CD14-positive monocyte (primary cell): Measurements from ENCODE around the gene FAXDC2. TPM values are rescaled to one million over a fixed set of nuclear protein-coding genes. Genes with fewer than 3 reads are reported as not detected.

Experiments used
- DNase-seq, 3 donors: peaks; one replicate each; pipeline ENCODE4 v3.0.0-alpha.2; 2011 to 2022
- H2AFZ ChIP-seq: 2 replicates; pipeline ENCODE4 v1.6.0; 2012; ENCODE audit warnings: mild to moderate bottlenecking, low read depth, low read length, inconsistent platforms; ENCODE audit not compliant: insufficient read depth, poor library complexity, severe bottlenecking
- H3K27ac ChIP-seq, 2 donors: 1 replicate in 1 of 2; 2 replicates in 1 of 2; pipeline ENCODE4 v1.5.1; 2012 to 2013; ENCODE audit warnings: low read length in 2 of 2, control low read depth in 1 of 2, inconsistent platforms in 1 of 2, low read depth in 1 of 2, mild to moderate bottlenecking in 1 of 2
- H3K27me3 ChIP-seq, 2 donors: one replicate each; pipeline versions ENCODE4 v1.6.0 to v1.6.1; 2011 to 2013; ENCODE audit warnings: low read length in 2 of 2; ENCODE audit not compliant: control insufficient read depth in 2 of 2, insufficient read depth in 2 of 2
- H3K36me3 ChIP-seq, 2 donors: replicated peaks in 1 of 2; 1 replicate in 1 of 2; 2 replicates in 1 of 2; pipeline versions ENCODE4 v1.5.1 to v1.6.1; 2012 to 2013; ENCODE audit warnings: low read length in 2 of 2, control low read depth in 1 of 2, inconsistent platforms in 1 of 2, mild to moderate bottlenecking in 1 of 2; ENCODE audit not compliant: insufficient read depth in 2 of 2, control insufficient read depth in 1 of 2
- H3K4me1 ChIP-seq, 2 donors: 1 replicate in 1 of 2; 2 replicates in 1 of 2; pipeline versions ENCODE4 v1.5.1 to v1.6.1; 2012 to 2013; ENCODE audit warnings: low read length in 2 of 2, control low read depth in 1 of 2, inconsistent platforms in 1 of 2, mild to moderate bottlenecking in 1 of 2, moderate library complexity in 1 of 2; ENCODE audit not compliant: insufficient read depth in 2 of 2, control insufficient read depth in 1 of 2
- H3K4me2 ChIP-seq: replicated peaks from 2 replicates; pipeline ENCODE3; 2012; ENCODE audit warnings: low read length, moderate library complexity, mild to moderate bottlenecking; ENCODE audit not compliant: poor library complexity, severe bottlenecking; ENCODE audit errors: extremely low read depth
- H3K4me3 ChIP-seq, 3 experiments: fragments of 200-600 bp in 1 of 3; sonication (generic) in 1 of 3; replicated peaks in 1 of 3; 1 replicate in 2 of 3; 2 replicates in 1 of 3; pipeline ENCODE4 v1.5.1; 2011 to 2013; ENCODE audit warnings: low read length in 3 of 3, mild to moderate bottlenecking in 3 of 3, control low read depth in 2 of 3, low read depth in 2 of 3, inconsistent platforms in 1 of 3, moderate library complexity in 1 of 3
- H3K79me2 ChIP-seq: 2 replicates; pipeline ENCODE4 v1.6.0; 2012; ENCODE audit warnings: mild to moderate bottlenecking, control low read depth, inconsistent platforms, low read length, moderate library complexity; ENCODE audit not compliant: insufficient read depth
- H3K9ac ChIP-seq: 2 replicates; pipeline ENCODE4 v1.6.0; 2017; ENCODE audit warnings: low read length, mild to moderate bottlenecking; ENCODE audit not compliant: insufficient read depth, poor library complexity, severe bottlenecking
- H3K9me3 ChIP-seq, 2 donors: replicated peaks in 1 of 2; 1 replicate in 1 of 2; 2 replicates in 1 of 2; pipeline versions ENCODE4 v1.5.1 to v1.6.1; 2012 to 2013; ENCODE audit warnings: low read length in 2 of 2, control low read depth in 1 of 2; ENCODE audit not compliant: control insufficient read depth in 1 of 2, insufficient read depth in 1 of 2
- H4K20me1 ChIP-seq: 2 replicates; pipeline ENCODE4 v1.6.0; 2012; ENCODE audit warnings: mild to moderate bottlenecking, low read length, control low read depth, moderate library complexity; ENCODE audit not compliant: insufficient read depth
- H3K27ac Mint-ChIP-seq, 7 donors: one replicate each; pipeline ENCODE4 v1.8.0; 2020; ENCODE audit warnings: mild to moderate bottlenecking in 7 of 7, mixed read lengths in 7 of 7, moderate library complexity in 6 of 7, inconsistent platforms in 2 of 7
- H3K27me3 Mint-ChIP-seq, 3 donors: one replicate each; pipeline ENCODE4 v1.8.0; 2021 to 2022; ENCODE audit warnings: low read depth in 3 of 3, mild to moderate bottlenecking in 3 of 3, mixed read lengths in 3 of 3, moderate library complexity in 3 of 3, inconsistent platforms in 1 of 3
- H3K36me3 Mint-ChIP-seq, 2 donors: one replicate each; pipeline ENCODE4 v1.8.0; 2020; ENCODE audit warnings: mixed read lengths in 2 of 2, inconsistent platforms in 1 of 2, mild to moderate bottlenecking in 1 of 2
- H3K4me1 Mint-ChIP-seq: one replicate; pipeline ENCODE4 v1.8.0; 2020; ENCODE audit warnings: mild to moderate bottlenecking, mixed read lengths
- H3K4me3 Mint-ChIP-seq, 2 donors: one replicate each; pipeline ENCODE4 v1.8.0; 2020; ENCODE audit warnings: mild to moderate bottlenecking in 2 of 2, mixed read lengths in 2 of 2, moderate library complexity in 1 of 2
- H3K9me3 Mint-ChIP-seq, 7 donors: one replicate each; pipeline ENCODE4 v1.8.0; 2020 to 2022; ENCODE audit warnings: mixed read lengths in 7 of 7, mild to moderate bottlenecking in 6 of 7, moderate library complexity in 6 of 7, inconsistent platforms in 2 of 7
- WGBS: methylation state at CpG from one replicate; pipeline ENCODE4 v1.1.5; 2013; ENCODE audit warnings: missing lambda C conversion rate; ENCODE audit not compliant: insufficient coverage; 5-methylcytosine and 5-hydroxymethylcytosine counted together
- intact Hi-C, 2 donors: fragments of 100-400 bp; cut with micrococcal nuclease; formaldehyde crosslinking; loops; one replicate each; pipeline versions ENCODE4 v1.15.0 to v1.15.1; 2023
- polyA plus RNA-seq, 3 donors: library from polyadenylated mRNA; depleted of rRNA in 1 of 3; unstranded in 2 of 3; stranded (reverse) in 1 of 3; fragments of 300-500 nt in 2 of 3; fragments of >200 nt in 1 of 3; fragmentation: Illumina TruSeq in 2 of 3; gene quantifications; 1 replicate in 2 of 3; 2 replicates in 1 of 3; pipeline ENCODE4 v1.2.3, GENCODE V29; 2012 to 2021
- small RNA-seq: library from RNA; depleted of rRNA; stranded (forward); fragments of <200 nt; gene quantifications from one replicate; pipeline ENCODE3, GENCODE V24; 2012; ENCODE audit warnings: low read depth; ENCODE audit not compliant: insufficient read length
- TF ChIP-seq, protein P1 (sequence below): fragments of 200-600 bp; IDR thresholded peaks from one replicate; pipeline ENCODE4 v1.8.0; 2022; ENCODE audit warnings: antibody characterized with exemption, mild to moderate bottlenecking

Gene FAXDC2
- polyA plus RNA-seq, 3 donors = 0.30 to 1.4 (median 0.60) TPM

DNA sequence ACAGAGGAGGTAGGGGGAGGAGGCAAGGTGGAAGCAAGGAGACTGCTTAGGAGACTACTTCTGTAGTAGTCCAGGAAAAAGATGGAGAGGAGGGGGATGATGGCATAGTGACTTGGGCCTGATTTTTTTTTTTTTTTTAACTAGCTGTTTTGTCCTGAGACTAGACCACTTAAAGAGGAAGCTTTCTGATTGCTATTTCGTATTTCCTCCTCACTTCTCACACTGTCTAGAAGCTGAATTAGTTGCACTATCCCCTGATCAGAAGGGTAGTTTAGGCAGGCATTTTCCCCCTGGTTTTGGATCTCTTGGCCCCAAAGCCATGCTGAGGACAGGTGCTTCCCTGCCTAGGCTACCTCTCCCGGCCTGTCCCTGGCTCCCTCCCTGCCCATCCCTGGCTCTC, 80.3 kb downstream of the FAXDC2 start:
- Histone ChIP-seq H3K9ac (peak overlapping the region; percentile 39), H3K79me2 (peaks cover 100% of the 10 kb centered on the region), H3K4me2 (peak overlapping the region; percentile 25), H3K36me3 (peaks cover 3 to 9% of the 10 kb centered on the region in 2 donors), H3K4me3 (no peak overlapping the region), H3K27me3 (no peaks in the 10 kb centered on the region), H2AFZ (no peak overlapping the region), H4K20me1 (peaks cover 98% of the 10 kb centered on the region), H3K9me3 (no peaks in the 10 kb centered on the region), H3K4me1 (peaks cover 40 to 47% of the 10 kb centered on the region in 2 donors), H3K27ac (peak overlapping the region; percentile 43 to 80)
- intact Hi-C loops = no loop called here
- Mint-ChIP-seq H3K9me3 (no peaks in the 10 kb centered on the region), H3K4me3 (no peak overlapping the region), H3K27me3 (peaks cover 0 to 3% (median 3%) of the 10 kb centered on the region in 3 donors), H3K36me3 (peaks cover 7 to 14% of the 10 kb centered on the region in 2 donors), H3K27ac (peak overlapping the region; percentile 70 to 95 (median 80)), H3K4me1 (peaks cover 65% of the 10 kb centered on the region)
- DNase-seq = peak in 2 of 3 donors; percentile 8 to 41
- no CpG with 5 or more reads among the region's 2 CpGs for WGBS
- TF ChIP-seq, protein P1, sequence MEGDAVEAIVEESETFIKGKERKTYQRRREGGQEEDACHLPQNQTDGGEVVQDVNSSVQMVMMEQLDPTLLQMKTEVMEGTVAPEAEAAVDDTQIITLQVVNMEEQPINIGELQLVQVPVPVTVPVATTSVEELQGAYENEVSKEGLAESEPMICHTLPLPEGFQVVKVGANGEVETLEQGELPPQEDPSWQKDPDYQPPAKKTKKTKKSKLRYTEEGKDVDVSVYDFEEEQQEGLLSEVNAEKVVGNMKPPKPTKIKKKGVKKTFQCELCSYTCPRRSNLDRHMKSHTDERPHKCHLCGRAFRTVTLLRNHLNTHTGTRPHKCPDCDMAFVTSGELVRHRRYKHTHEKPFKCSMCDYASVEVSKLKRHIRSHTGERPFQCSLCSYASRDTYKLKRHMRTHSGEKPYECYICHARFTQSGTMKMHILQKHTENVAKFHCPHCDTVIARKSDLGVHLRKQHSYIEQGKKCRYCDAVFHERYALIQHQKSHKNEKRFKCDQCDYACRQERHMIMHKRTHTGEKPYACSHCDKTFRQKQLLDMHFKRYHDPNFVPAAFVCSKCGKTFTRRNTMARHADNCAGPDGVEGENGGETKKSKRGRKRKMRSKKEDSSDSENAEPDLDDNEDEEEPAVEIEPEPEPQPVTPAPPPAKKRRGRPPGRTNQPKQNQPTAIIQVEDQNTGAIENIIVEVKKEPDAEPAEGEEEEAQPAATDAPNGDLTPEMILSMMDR = no peak

Small RNAs within 50 kb of the gene (small RNA-seq; reads per million reads assigned to genes)
- not detected for gene MIR378H

Other genes with a start within 250 kb of the FAXDC2 start
- gene LARP1, start 95.2 kb downstream of the FAXDC2 start, polyA plus RNA-seq = 10 to 100 TPM in 1 of 3 donors, 1 to 10 TPM in 2; 4.7 to 55.0 (median 5.8) TPM
- gene CNOT8, start 8.0 kb upstream of the FAXDC2 start, polyA plus RNA-seq = 100 to 1,000 TPM in 2 of 3 donors, 10 to 100 TPM in 1; 98.7 to 160 (median 147) TPM
- gene GEMIN5, start 87.6 kb upstream of the FAXDC2 start, polyA plus RNA-seq = 1 to 10 TPM; 2.0 to 3.8 (median 2.2) TPM
- 10 to 100 TPM; 11.6 to 66.1 (median 56.7) TPM for gene MRPL22, start 90.5 kb upstream of the FAXDC2 start, polyA plus RNA-seq
- gene KIF4B, start 163.2 kb upstream of the FAXDC2 start, polyA plus RNA-seq = under 1 TPM in 1 of 3 donors, not detected in 2; 0.01 TPM